H1 (cell line): Measurements from ENCODE around the gene TP63. TPM values are rescaled to one million over a fixed set of nuclear protein-coding genes. Genes with fewer than 3 reads are reported as not detected.

ENCODE experiments used
- CTCF ChIA-PET: fragments of 300-600 bp; sonication (Branson Sonifier 250); formaldehyde crosslinking; loops from one replicate; lab custom pipeline; 2021; ENCODE audit not compliant: partially characterized antibody; lab: Charles Lee
- POLR2A ChIA-PET: fragments of 300-600 bp; sonication (Branson Sonifier 250); formaldehyde crosslinking; loops from one replicate; lab custom pipeline; 2021; ENCODE audit warnings: inconsistent platforms; ENCODE audit not compliant: partially characterized antibody; lab: Charles Lee
- DNase-seq, 2 experiments: peaks; one replicate each; pipeline versions ENCODE4 v3.0.0 to v3.0.0-alpha.2; 2010 to 2022; ENCODE audit warnings: low spot score in 2 of 2, low read depth in 1 of 2, mixed read lengths in 1 of 2
- FAIRE-seq: peaks from 2 replicates; lab custom pipeline; 2011; peaks lifted over from hg19 to GRCh38; lab: Jason Lieb, UNC
- H2AFZ ChIP-seq: 2 replicates; pipeline ENCODE4 v1.8.1; 2012; ENCODE audit warnings: low read length, inconsistent platforms
- H2AK5ac ChIP-seq: 2 replicates; pipeline ENCODE4 v1.6.1; 2013; ENCODE audit warnings: low read depth, low read length
- H2BK120ac ChIP-seq: replicated peaks from 2 replicates; pipeline ENCODE3; 2013; ENCODE audit warnings: low read depth, low read length, inconsistent platforms
- H2BK12ac ChIP-seq: 2 replicates; pipeline ENCODE4 v1.6.1; 2013; ENCODE audit warnings: low read depth, low read length
- H2BK15ac ChIP-seq: 2 replicates; pipeline ENCODE4 v1.6.1; 2013; ENCODE audit warnings: low read length
- H2BK20ac ChIP-seq: 2 replicates; pipeline ENCODE4 v1.6.1; 2013; ENCODE audit warnings: low read length
- H2BK5ac ChIP-seq: 2 replicates; pipeline ENCODE4 v1.6.1; 2013; ENCODE audit warnings: low read depth, low read length
- H3K14ac ChIP-seq: 2 replicates; pipeline ENCODE4 v1.6.1; 2013; ENCODE audit warnings: inconsistent platforms; ENCODE audit not compliant: insufficient read length
- H3K18ac ChIP-seq: 2 replicates; pipeline ENCODE4 v1.6.1; 2013; ENCODE audit warnings: low read length; ENCODE audit errors: extremely low read depth
- H3K23ac ChIP-seq: 2 replicates; pipeline ENCODE4 v1.6.1; 2013; ENCODE audit warnings: inconsistent platforms; ENCODE audit not compliant: insufficient read length
- H3K23me2 ChIP-seq: 2 replicates; pipeline ENCODE4 v1.6.1; 2013; ENCODE audit warnings: low read depth, low read length
- H3K27ac ChIP-seq: 2 replicates; pipeline ENCODE4 v1.6.1; 2011; ENCODE audit warnings: low read depth, low read length, inconsistent platforms
- H3K27me3 ChIP-seq, 4 experiments: replicated peaks in 1 of 4; 1 replicate in 1 of 4; 2 replicates in 3 of 4; pipeline versions ENCODE4 v1.6.1 to v1.8.1; 2011 to 2013; ENCODE audit warnings: low read length in 3 of 4, mild to moderate bottlenecking in 3 of 4, inconsistent platforms in 2 of 4, mixed read lengths in 2 of 4, moderate library complexity in 1 of 4; ENCODE audit not compliant: control insufficient read depth in 3 of 4, insufficient read depth in 3 of 4; ENCODE audit errors: extremely low read depth in 1 of 4
- H3K36me3 ChIP-seq, 4 experiments: 2 replicates each; pipeline versions ENCODE4 v1.6.1 to v1.8.1; 2011 to 2013; ENCODE audit warnings: mild to moderate bottlenecking in 4 of 4, low read length in 3 of 4, moderate library complexity in 2 of 4, control low read depth in 1 of 4, inconsistent platforms in 1 of 4; ENCODE audit not compliant: insufficient read depth in 4 of 4, control insufficient read depth in 2 of 4
- H3K4ac ChIP-seq: replicated peaks from 2 replicates; pipeline ENCODE3; 2013; ENCODE audit warnings: low read length, low read depth, mixed read lengths, inconsistent platforms; ENCODE audit not compliant: insufficient read length
- H3K4me1 ChIP-seq, 4 experiments: replicated peaks in 1 of 4; 1 replicate in 1 of 4; 2 replicates in 3 of 4; pipeline versions ENCODE4 v1.6.1 to v1.8.1; 2011 to 2013; ENCODE audit warnings: low read length in 3 of 4, inconsistent platforms in 2 of 4, mixed read lengths in 1 of 4; ENCODE audit not compliant: insufficient read depth in 4 of 4, control insufficient read depth in 3 of 4
- H3K4me2 ChIP-seq, 2 experiments: 2 replicates each; pipeline versions ENCODE4 v1.6.1 to v1.8.1; 2011 to 2013; ENCODE audit warnings: low read depth in 2 of 2, low read length in 2 of 2, control low read depth in 1 of 2, inconsistent platforms in 1 of 2, mild to moderate bottlenecking in 1 of 2; ENCODE audit not compliant: insufficient read depth in 1 of 2
- H3K4me3 ChIP-seq, 4 experiments: fragments of 200-600, 300-600 bp in 1 of 4; sonication (generic), shearing (Covaris generic), sonication (Bioruptor Twin) in 1 of 4; 2 replicates each; pipeline versions ENCODE4 v1.5.1 to v1.8.1; 2011 to 2016; ENCODE audit warnings: low read length in 4 of 4, low read depth in 3 of 4, control low read depth in 2 of 4, inconsistent platforms in 2 of 4, mild to moderate bottlenecking in 2 of 4, mixed read lengths in 1 of 4, moderate library complexity in 1 of 4; ENCODE audit not compliant: insufficient read depth in 2 of 4; ENCODE audit errors: extremely low read depth in 1 of 4
- H3K56ac ChIP-seq: replicated peaks from 2 replicates; pipeline ENCODE3; 2013; ENCODE audit warnings: low read depth, mild to moderate bottlenecking, mixed read lengths, low read length, inconsistent platforms; ENCODE audit not compliant: insufficient read length
- H3K79me1 ChIP-seq: 2 replicates; pipeline ENCODE4 v1.6.1; 2013; ENCODE audit warnings: low read depth, low read length, control low read depth
- H3K79me2 ChIP-seq, 2 experiments: 2 replicates each; pipeline versions ENCODE4 v1.6.1 to v1.8.1; 2012 to 2013; ENCODE audit warnings: low read length in 2 of 2, mild to moderate bottlenecking in 2 of 2, inconsistent platforms in 1 of 2; ENCODE audit not compliant: insufficient read depth in 2 of 2, control insufficient read depth in 1 of 2
- H3K9ac ChIP-seq, 4 experiments: replicated peaks in 1 of 4; 1 replicate in 1 of 4; 2 replicates in 3 of 4; pipeline versions ENCODE4 v1.6.1 to v1.8.1; 2011 to 2013; ENCODE audit warnings: low read depth in 3 of 4, low read length in 3 of 4, control low read depth in 2 of 4, mild to moderate bottlenecking in 2 of 4, moderate library complexity in 2 of 4, inconsistent platforms in 1 of 4; ENCODE audit errors: extremely low read depth in 1 of 4
- H3K9me3 ChIP-seq, 2 experiments: 2 replicates each; pipeline versions ENCODE4 v1.6.1 to v1.8.1; 2012 to 2013; ENCODE audit warnings: mild to moderate bottlenecking in 2 of 2, moderate library complexity in 2 of 2, control low read depth in 1 of 2, inconsistent platforms in 1 of 2, low read depth in 1 of 2, low read length in 1 of 2, mixed read lengths in 1 of 2; ENCODE audit not compliant: insufficient read depth in 2 of 2
- H4K20me1 ChIP-seq, 2 experiments: replicated peaks in 1 of 2; 2 replicates each; pipeline versions ENCODE3 to v1.8.1; 2011 to 2013; ENCODE audit warnings: inconsistent platforms in 2 of 2, low read length in 2 of 2, mild to moderate bottlenecking in 1 of 2; ENCODE audit not compliant: insufficient read depth in 2 of 2, control insufficient read depth in 1 of 2
- H4K5ac ChIP-seq: 2 replicates; pipeline ENCODE4 v1.6.1; 2013; ENCODE audit warnings: low read length, low read depth, mixed read lengths, inconsistent platforms; ENCODE audit not compliant: insufficient read length
- H4K8ac ChIP-seq: 2 replicates; pipeline ENCODE4 v1.8.0; 2013; ENCODE audit warnings: mild to moderate bottlenecking, moderate library complexity, low read length, inconsistent platforms; ENCODE audit not compliant: insufficient read depth; ENCODE audit errors: extremely low read depth
- H4K91ac ChIP-seq: replicated peaks from 2 replicates; pipeline ENCODE3; 2013; ENCODE audit warnings: low read length, mixed read lengths, inconsistent platforms; ENCODE audit not compliant: insufficient read length
- CBX8 ChIP-seq: fragments of 300-800, 300-1000 bp; sonication (generic); IDR thresholded peaks from 2 replicates; pipeline ENCODE4 v1.7.1; 2016; ENCODE audit warnings: low read depth, low read length, borderline replicate concordance
- CHD1 ChIP-seq: IDR thresholded peaks from 2 replicates; pipeline ENCODE4 v1.6.1; 2012; ENCODE audit warnings: low read depth, low read length, improper control_type of control experiment
- CHD2 ChIP-seq: IDR thresholded peaks from 2 replicates; pipeline ENCODE4 v1.6.1; 2012; ENCODE audit warnings: low read length, improper control_type of control experiment
- EZH2 ChIP-seq: fragments of 200-600 bp; sonication (generic); IDR thresholded peaks from 2 replicates; pipeline ENCODE4 v1.7.1; 2012; ENCODE audit warnings: low read depth, mild to moderate bottlenecking, moderate library complexity, low read length, inconsistent platforms; ENCODE audit not compliant: severe bottlenecking
- KDM5A ChIP-seq: fragments of 200-600 bp; IDR thresholded peaks from 2 replicates; pipeline ENCODE4 v1.7.1; 2012; ENCODE audit warnings: mild to moderate bottlenecking, low read length, inconsistent platforms, mixed read lengths
- RBBP5 ChIP-seq: IDR thresholded peaks from 2 replicates; pipeline ENCODE4 v1.7.1; 2012; ENCODE audit warnings: low read depth, mild to moderate bottlenecking, inconsistent platforms, low read length, moderate library complexity, borderline replicate concordance
- RNF2 ChIP-seq: fragments of 200-900, 300-1000 bp; sonication (generic); IDR thresholded peaks from 2 replicates; pipeline ENCODE4 v1.7.1; 2016; ENCODE audit warnings: borderline replicate concordance, low read depth, mild to moderate bottlenecking, antibody characterized with exemption, low read length; ENCODE audit not compliant: poor library complexity, severe bottlenecking; ENCODE audit errors: missing control alignments
- RXRA ChIP-seq: IDR thresholded peaks from 2 replicates; pipeline ENCODE4 v1.6.1; 2011; ENCODE audit warnings: low read depth, mild to moderate bottlenecking, low read length, moderate library complexity; ENCODE audit not compliant: insufficient read depth
- TAF7 ChIP-seq: optimal IDR thresholded peaks from 2 replicates; pipeline ENCODE3; 2011; ENCODE audit warnings: low read depth, mild to moderate bottlenecking, inconsistent platforms, low read length, moderate library complexity, borderline replicate concordance
- TBP ChIP-seq: IDR thresholded peaks from 2 replicates; pipeline ENCODE4 v1.6.1; 2011; ENCODE audit warnings: low read depth, low read length, improper control_type of control experiment
- YY1 ChIP-seq: IDR thresholded peaks from 2 replicates; pipeline ENCODE4 v1.6.1; 2011; ENCODE audit warnings: low read depth, mild to moderate bottlenecking, low read length
- ZNF274 ChIP-seq: IDR thresholded peaks from 2 replicates; pipeline ENCODE4 v1.7.0; 2012; ENCODE audit warnings: low read length, borderline replicate concordance; ENCODE audit errors: extremely low read depth
- WGBS, 2 experiments: shearing (Covaris generic) in 1 of 2; methylation state at CpG; one replicate each; pipeline versions ENCODE4 v1.1.6 to v1.1.7; 2013 to 2015; ENCODE audit warnings: low lambda C conversion rate in 2 of 2, mixed read lengths in 2 of 2, inconsistent platforms in 1 of 2, low coverage in 1 of 2, missing lambda C conversion rate in 1 of 2; ENCODE audit not compliant: insufficient replicate concordance in 2 of 2, insufficient coverage in 1 of 2, insufficient read length in 1 of 2; ENCODE audit errors: extremely low coverage in 1 of 2, missing lambda C conversion rate in 1 of 2; 5-methylcytosine and 5-hydroxymethylcytosine counted together
- polyA plus RNA-seq, 7 experiments: library from polyadenylated mRNA; depleted of rRNA in 3 of 7; stranded (reverse) in 5 of 7; unstranded in 2 of 7; fragments of >200 nt in 5 of 7; fragments of 200-250 nt in 2 of 7; gene quantifications; 1 replicate in 5 of 7; 2 replicates in 1 of 7; 4 replicates in 1 of 7; pipeline versions ENCODE4 v1.2.1 to v1.2.3, GENCODE V29; 2011 to 2013; ENCODE audit warnings: missing spikeins in 2 of 7, mixed read lengths in 2 of 7
- total RNA-seq: library from RNA; stranded (reverse); fragmentation: NEBNext Ultra II Directional; extraction: Animal tissue kit (Norgen Biotek cat#: 25700); gene quantifications from 2 replicates; pipeline ENCODE4 v1.2.1, GENCODE V29; 2021
- TF ChIP-seq, protein P1 (sequence below): IDR thresholded peaks from 2 replicates; pipeline ENCODE4 v1.6.1; 2011; ENCODE audit warnings: low read length, improper control_type of control experiment

TP63 gene
- total and polyA plus RNA-seq, 2 of the 8 experiments (the other 6 are each of a cell fraction or from before 2014, with no cell fraction given) = not detected

DNA sequence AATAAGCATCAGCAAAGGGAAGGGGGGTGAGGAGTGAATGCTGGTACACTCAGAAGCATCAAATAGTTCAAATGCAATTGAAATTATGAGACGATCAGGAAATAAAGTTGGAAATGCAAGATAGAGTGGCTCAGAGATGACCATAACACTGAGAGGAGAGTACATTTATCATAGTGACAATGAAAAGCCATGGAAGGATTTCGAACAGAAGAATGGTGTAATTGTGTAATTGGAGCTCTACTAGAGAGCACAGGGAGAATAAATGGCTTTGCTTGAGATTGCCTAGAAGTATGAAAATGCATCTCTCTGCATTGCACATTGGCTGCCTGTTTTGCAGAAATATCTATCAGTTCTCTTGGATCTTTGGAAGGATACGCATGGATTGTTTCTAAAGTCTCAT lies 163.3 kb downstream of the TP63 start:
- FAIRE-seq (no peak), DNase-seq (no peak)
- H3K9ac ChIP-seq = no peak overlapping the region
- ChIA-PET CTCF (no interaction called here), POLR2A (no interaction called here)
- H4K20me1 ChIP-seq = no peaks in the 10 kb centered on the region
- H3K27ac ChIP-seq = no peak overlapping the region
- no peaks in the 10 kb centered on the region for H3K79me2 ChIP-seq
- no peaks in the 10 kb centered on the region for H3K23me2 ChIP-seq
- H2BK120ac ChIP-seq = no peak overlapping the region
- no peak overlapping the region for H2BK20ac ChIP-seq
- 88% methylated on average over 3 of the region's 3 CpGs; no CpG with 5 or more reads in 1 of the 2 experiments for WGBS, 2 experiments
- peaks cover 0 to 3% (median 0%) of the 10 kb centered on the region in 4 experiments; a peak in 2 of 7 replicates for H3K4me1 ChIP-seq
- no peaks in the 10 kb centered on the region for H3K9me3 ChIP-seq
- H3K14ac ChIP-seq = no peak overlapping the region
- H3K56ac ChIP-seq = no peak overlapping the region
- H3K36me3 ChIP-seq = no peaks in the 10 kb centered on the region
- no peak overlapping the region for H4K91ac ChIP-seq
- no peak overlapping the region for H4K5ac ChIP-seq
- H3K4me2 ChIP-seq = no peak overlapping the region
- no peak overlapping the region for H2BK12ac ChIP-seq
- H4K8ac ChIP-seq = no peak overlapping the region
- no peak overlapping the region for H2AFZ ChIP-seq
- no peak overlapping the region for H2BK5ac ChIP-seq
- no peak overlapping the region for H2AK5ac ChIP-seq
- no peak overlapping the region for H3K4me3 ChIP-seq
- no peak overlapping the region for H2BK15ac ChIP-seq
- H3K79me1 ChIP-seq = no peaks in the 10 kb centered on the region
- no peak overlapping the region for H3K18ac ChIP-seq
- no peak overlapping the region for H3K23ac ChIP-seq
- no peak overlapping the region for H3K4ac ChIP-seq
- H3K27me3 ChIP-seq = peaks cover 2 to 11% (median 3%) of the 10 kb centered on the region in 4 experiments; a peak in 6 of 7 replicates
- TF ChIP-seq TBP (no peak), CHD2 (no peak), TAF7 (no peak), CHD1 (no peak), RXRA (no peak), KDM5A (no peak), CBX8 (no peak), EZH2 (no peak), RBBP5 (no peak), RNF2 (no peak), ZNF274 (no peak), YY1 (no peak)
- TF ChIP-seq, protein P1, sequence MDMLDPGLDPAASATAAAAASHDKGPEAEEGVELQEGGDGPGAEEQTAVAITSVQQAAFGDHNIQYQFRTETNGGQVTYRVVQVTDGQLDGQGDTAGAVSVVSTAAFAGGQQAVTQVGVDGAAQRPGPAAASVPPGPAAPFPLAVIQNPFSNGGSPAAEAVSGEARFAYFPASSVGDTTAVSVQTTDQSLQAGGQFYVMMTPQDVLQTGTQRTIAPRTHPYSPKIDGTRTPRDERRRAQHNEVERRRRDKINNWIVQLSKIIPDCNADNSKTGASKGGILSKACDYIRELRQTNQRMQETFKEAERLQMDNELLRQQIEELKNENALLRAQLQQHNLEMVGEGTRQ = no peak
